Caco-2 (cell line): ENCODE data around the gene SMIM44. TPM values are rescaled to one million over a fixed set of nuclear protein-coding genes. Genes with fewer than 3 reads are reported as not detected.

ENCODE experiments used
- BruUV-seq: library from RNA; stranded (reverse); fragments of 400-500 nt; replicated peaks from 2 replicates; lab custom pipeline; 2021; lab: Mats Ljungman, UMichigan
- CTCF ChIA-PET: fragments of 300-600 bp; sonication (Branson Sonifier 250); formaldehyde crosslinking; loops from one replicate; lab custom pipeline; 2022; ENCODE audit warnings: antibody characterized with exemption; lab: Charles Lee
- POLR2A ChIA-PET: fragments of 300-600 bp; sonication (Branson Sonifier 250); formaldehyde crosslinking; loops from one replicate; lab custom pipeline; 2022; ENCODE audit warnings: antibody characterized with exemption; lab: Charles Lee
- DNase-seq, 2 experiments: peaks; one replicate each; pipeline versions ENCODE4 v3.0.0 to v3.0.0-alpha.2; 2020 to 2022
- H3K27me3 ChIP-seq: replicated peaks from 2 replicates; pipeline ENCODE4 v1.6.0; 2011; ENCODE audit warnings: low read length; ENCODE audit not compliant: control insufficient read depth, insufficient read depth
- H3K36me3 ChIP-seq: 2 replicates; pipeline ENCODE4 v1.5.1; 2011; ENCODE audit warnings: low read length; ENCODE audit not compliant: control insufficient read depth, insufficient read depth
- H3K4me1 ChIP-seq: fragments of 250-450 bp; sonication (Bioruptor Pico); 2 replicates; pipeline ENCODE4 v1.5.1; 2020; ENCODE audit warnings: mild to moderate bottlenecking
- H3K4me3 ChIP-seq: 2 replicates; pipeline ENCODE4 v1.5.1; 2011; ENCODE audit warnings: low read depth, mild to moderate bottlenecking, control low read depth, low read length
- H3K9me3 ChIP-seq: fragments of 250-450 bp; sonication (Bioruptor Pico); 2 replicates; pipeline ENCODE4 v1.5.1; 2020; ENCODE audit warnings: mild to moderate bottlenecking, moderate library complexity
- H3K27ac Mint-ChIP-seq: one replicate; pipeline ENCODE4 v1.8.0; 2022; ENCODE audit warnings: mixed read lengths; ENCODE audit not compliant: unreplicated experiment
- H3K27me3 Mint-ChIP-seq: one replicate; pipeline ENCODE4 v1.8.0; 2022; ENCODE audit warnings: mixed read lengths; ENCODE audit not compliant: insufficient read depth, unreplicated experiment
- H3K36me3 Mint-ChIP-seq: one replicate; pipeline ENCODE4 v1.8.0; 2022; ENCODE audit warnings: mild to moderate bottlenecking, mixed read lengths; ENCODE audit not compliant: insufficient read depth, unreplicated experiment
- H3K4me1 Mint-ChIP-seq: one replicate; pipeline ENCODE4 v1.8.0; 2022; ENCODE audit warnings: low read depth, mixed read lengths; ENCODE audit not compliant: unreplicated experiment
- H3K4me3 Mint-ChIP-seq: one replicate; pipeline ENCODE4 v1.8.0; 2022; ENCODE audit warnings: mild to moderate bottlenecking, moderate library complexity, mixed read lengths; ENCODE audit not compliant: unreplicated experiment
- H3K9me3 Mint-ChIP-seq: one replicate; pipeline ENCODE4 v1.8.0; 2022; ENCODE audit warnings: mixed read lengths; ENCODE audit not compliant: unreplicated experiment
- CTCF ChIP-seq, 2 experiments: fragments of 200-600 bp in 1 of 2; IDR thresholded peaks; 1 replicate in 1 of 2; 2 replicates in 1 of 2; pipeline versions ENCODE4 v1.5.1 to v1.8.0; 2011 to 2022; ENCODE audit warnings: antibody characterized with exemption in 1 of 2, control low read depth in 1 of 2, inconsistent platforms in 1 of 2, low read depth in 1 of 2, low read length in 1 of 2, mild to moderate bottlenecking in 1 of 2, moderate library complexity in 1 of 2; ENCODE audit not compliant: insufficient read depth in 1 of 2, severe bottlenecking in 1 of 2, unreplicated experiment in 1 of 2
- intact Hi-C: fragments of 100-400 bp; cut with micrococcal nuclease; formaldehyde crosslinking; loops from one replicate; pipeline ENCODE4 v1.10.0; 2022; ENCODE audit not compliant: unreplicated experiment
- total RNA-seq: library from RNA; stranded (reverse); gene quantifications from 2 replicates; pipeline ENCODE4 v1.2.3, GENCODE V29; 2022

SMIM44 gene
- total RNA-seq, 1 experiment from 2014 or later: not detected

GRCh38 chr19:3467437-3468198 is 15.6 kb downstream of the SMIM44 start:
- H3K9me3 Mint-ChIP-seq: no peaks in the 10 kb centered on the region
- BruUV-seq: no TSS peak
- CTCF ChIA-PET: no interaction called here

GRCh38 chr19:3466635-3467034 is 16.6 kb downstream of the SMIM44 start:
- Mint-ChIP-seq H3K4me1 (no peaks in the 10 kb centered on the region), H3K27me3 (no peaks in the 10 kb centered on the region), H3K9me3 (no peaks in the 10 kb centered on the region), H3K4me3 (no peak overlapping the region), H3K36me3 (peaks cover 5% of the 10 kb centered on the region), H3K27ac (no peak overlapping the region)
- no peak for TF ChIP-seq CTCF (IDR thresholded peaks at IDR 0.05; ENCODE audit: insufficient read depth in 1 of 2, low read depth in 1 of 2, low read length in 1 of 2, severe bottlenecking in 1 of 2, unreplicated experiment in 1 of 2)
- no peak for DNase-seq
- Histone ChIP-seq H3K4me1 (no peaks in the 10 kb centered on the region), H3K9me3 (no peaks in the 10 kb centered on the region), H3K4me3 (no peak overlapping the region), H3K36me3 (no peaks in the 10 kb centered on the region), H3K27me3 (no peaks in the 10 kb centered on the region)
- ChIA-PET POLR2A (no interaction called here), CTCF (no interaction called here)
- no TSS peak for BruUV-seq
- intact Hi-C loops: no loop called here

More at GRCh38 chr19:3467437-3468198, 15.6 kb downstream of the SMIM44 start:
- no peak overlapping the region for H3K4me3 Mint-ChIP-seq
- H3K27me3 Mint-ChIP-seq: no peaks in the 10 kb centered on the region
- peaks cover 3% of the 10 kb centered on the region for H3K36me3 Mint-ChIP-seq
- Histone ChIP-seq H3K4me3 (no peak overlapping the region), H3K27me3 (no peaks in the 10 kb centered on the region), H3K36me3 (no peaks in the 10 kb centered on the region), H3K4me1 (peaks cover 5% of the 10 kb centered on the region), H3K9me3 (no peaks in the 10 kb centered on the region)
- no peak overlapping the region for H3K27ac Mint-ChIP-seq
- POLR2A ChIA-PET: no interaction called here
- no peak for DNase-seq
- TF ChIP-seq CTCF (IDR thresholded peaks at IDR 0.05; ENCODE audit: insufficient read depth in 1 of 2, low read depth in 1 of 2, low read length in 1 of 2, severe bottlenecking in 1 of 2, unreplicated experiment in 1 of 2): no peak
- H3K4me1 Mint-ChIP-seq: no peaks in the 10 kb centered on the region
- intact Hi-C loops: no loop called here

- no TSS peak for BruUV-seq
- peaks cover 5% of the 10 kb centered on the region for H3K36me3 Mint-ChIP-seq
- no peaks in the 10 kb centered on the region for H3K36me3 ChIP-seq
- no peak overlapping the region for H3K4me3 ChIP-seq
- H3K4me1 Mint-ChIP-seq: no peaks in the 10 kb centered on the region
- H3K27me3 ChIP-seq: no peaks in the 10 kb centered on the region
- no peaks in the 10 kb centered on the region for H3K9me3 ChIP-seq
- H3K4me1 ChIP-seq: no peaks in the 10 kb centered on the region
- POLR2A ChIA-PET: no interaction called here
- CTCF ChIA-PET: no interaction called here
- no peaks in the 10 kb centered on the region for H3K27me3 Mint-ChIP-seq
- no peak overlapping the region for H3K4me3 Mint-ChIP-seq
- no peak for DNase-seq
- H3K27ac Mint-ChIP-seq: no peak overlapping the region
- no peaks in the 10 kb centered on the region for H3K9me3 Mint-ChIP-seq
- no peak for TF ChIP-seq CTCF (IDR thresholded peaks at IDR 0.05; ENCODE audit: insufficient read depth in 1 of 2, low read depth in 1 of 2, low read length in 1 of 2, severe bottlenecking in 1 of 2, unreplicated experiment in 1 of 2)
- intact Hi-C loops: no loop called here
These were observed 17.7 kb downstream of the SMIM44 start for GRCh38 chr19:3465552-3465951.
